HG03354 (cell line): ENCODE measurements around the gene MICOS13.
"Not testable (repeated sequence)": the region's sequence is repeated elsewhere in the genome, so short reads cannot be mapped to it uniquely, and the experiment has no call there.

Experiments used
- ATAC-seq: cut with Tn5 transposase; IDR thresholded peaks from one replicate; pipeline ENCODE4 v1.9.1; 2021; ENCODE audit warnings: mild to moderate bottlenecking; ENCODE audit not compliant: unreplicated experiment, poor library complexity, severe bottlenecking

Gene MICOS13

DNA sequence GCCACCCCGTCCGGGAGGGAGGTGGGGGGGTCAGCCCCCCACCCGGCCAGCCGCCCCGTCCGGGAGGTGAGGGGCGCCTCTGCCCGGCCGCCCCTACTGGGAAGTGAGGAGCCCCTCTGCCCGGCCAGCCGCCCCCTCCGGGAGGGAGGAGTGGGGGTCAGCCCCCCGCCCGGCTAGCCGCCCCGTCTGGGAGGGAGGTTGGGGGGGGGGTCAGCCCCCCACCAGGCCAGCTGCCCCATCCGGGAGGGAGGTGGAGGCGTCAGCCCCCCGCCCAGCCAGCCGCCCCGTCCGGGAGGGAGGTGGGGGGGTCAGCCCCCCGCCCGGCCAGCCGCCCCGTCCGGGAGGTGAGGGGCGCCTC is 21.7 kb upstream of the MICOS13 start:
- not testable (repeated sequence) for ATAC-seq

DNA sequence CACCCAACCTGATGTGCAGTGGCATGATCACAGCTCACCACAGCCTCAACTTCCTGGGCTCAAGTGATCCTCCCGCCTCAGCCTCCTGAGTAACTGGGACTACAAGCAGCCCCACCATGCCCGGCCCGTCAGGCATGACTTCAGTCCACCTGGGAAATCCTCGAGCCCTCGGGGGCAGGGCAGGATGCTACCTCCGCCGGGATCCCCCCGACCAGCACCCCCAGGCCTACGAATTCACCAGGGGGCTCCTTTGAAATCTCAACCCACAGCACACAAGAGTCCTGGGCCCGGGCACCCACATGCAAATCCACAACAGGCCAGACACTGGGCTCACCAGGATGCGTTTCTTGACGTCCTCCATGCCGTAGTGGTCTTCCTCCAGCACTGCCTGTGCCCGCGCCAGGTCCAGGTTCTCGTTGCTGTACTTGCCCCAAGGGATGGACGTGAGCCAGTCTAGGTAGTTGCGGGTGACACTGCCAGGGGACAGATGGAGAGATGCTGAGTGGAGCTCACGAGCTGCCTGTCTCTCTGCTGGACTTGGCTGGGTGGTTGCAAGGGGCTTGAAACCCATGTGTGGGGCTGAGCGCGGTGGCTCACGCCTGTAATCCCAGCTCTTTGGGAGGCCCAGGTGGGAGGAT is 20.3 kb upstream of the MICOS13 start:
- no peak for ATAC-seq

DNA sequence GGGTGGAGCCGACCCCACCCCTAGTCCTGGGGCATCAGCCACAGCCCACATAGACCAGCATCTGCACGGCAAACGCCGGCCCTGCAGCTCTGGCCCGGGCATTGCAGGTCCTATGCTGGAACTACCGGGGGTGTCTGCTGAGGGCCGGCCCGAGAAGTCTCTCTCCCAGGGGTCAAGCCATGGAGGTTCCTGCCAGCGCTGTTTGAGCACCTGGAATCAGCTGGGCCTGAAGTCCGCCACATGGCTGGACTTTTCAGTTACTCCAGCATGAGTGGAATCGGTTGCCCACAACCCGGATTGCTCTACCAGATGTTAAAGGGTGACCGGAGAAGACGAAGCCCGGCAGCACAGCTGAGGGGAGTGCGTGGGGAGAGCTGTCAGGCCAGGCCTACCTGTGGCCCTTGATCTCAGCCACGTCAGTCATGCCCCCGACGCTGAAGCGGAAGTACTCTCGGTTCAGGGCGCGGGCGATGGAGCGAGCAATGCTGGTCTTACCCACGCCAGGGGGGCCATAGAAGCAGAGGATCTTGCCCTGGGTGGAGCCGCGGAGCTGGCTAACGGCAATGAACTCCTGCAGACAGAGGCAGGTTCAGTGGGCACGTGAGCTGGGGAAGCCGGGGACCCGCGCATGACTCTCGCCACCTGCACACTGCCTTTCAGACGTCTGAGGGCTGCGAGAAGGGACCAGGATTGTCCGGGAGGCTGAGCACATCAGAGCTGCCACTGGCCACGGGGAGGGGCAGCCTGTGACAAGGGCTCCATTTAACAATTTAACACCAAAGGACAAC is 18.5 kb upstream of the MICOS13 start:
- no peak for ATAC-seq

DNA sequence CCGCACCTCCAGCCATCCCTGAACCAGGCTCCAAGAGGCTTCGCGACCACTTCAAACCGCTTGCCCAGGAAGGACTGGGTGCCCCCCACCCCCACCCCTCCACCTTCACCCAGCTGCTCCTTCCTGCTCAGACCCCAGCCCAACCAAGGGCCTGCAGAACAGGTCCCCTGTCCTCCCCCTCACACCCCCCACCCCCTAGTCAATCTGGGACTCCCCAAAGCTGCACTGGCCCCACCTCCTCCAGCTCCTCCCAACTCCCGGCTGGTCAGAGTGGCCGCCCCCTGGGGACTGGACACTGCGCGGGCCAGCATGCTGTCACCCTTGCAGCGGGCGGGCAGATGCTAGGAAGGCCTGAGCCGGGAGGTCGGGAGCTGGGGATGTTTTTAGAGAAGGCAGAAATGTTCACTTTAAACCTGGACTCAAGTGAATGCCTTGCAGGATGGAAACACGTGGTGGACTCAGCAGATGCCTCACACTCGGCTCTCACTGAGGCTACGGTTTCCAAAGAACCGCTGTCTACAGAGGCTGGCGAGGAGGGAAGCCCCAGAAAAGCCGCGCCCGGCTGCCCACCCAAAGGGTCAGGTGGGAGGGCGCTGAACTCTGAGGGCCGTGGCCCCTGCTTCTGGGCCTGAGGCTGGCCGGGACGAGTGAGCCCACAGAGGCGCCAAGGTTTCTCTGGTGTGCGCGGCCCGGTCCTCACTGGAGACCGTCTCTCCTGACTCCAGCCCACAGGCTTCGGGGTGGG is 17.7 kb upstream of the MICOS13 start:
- ATAC-seq, result no peak

DNA sequence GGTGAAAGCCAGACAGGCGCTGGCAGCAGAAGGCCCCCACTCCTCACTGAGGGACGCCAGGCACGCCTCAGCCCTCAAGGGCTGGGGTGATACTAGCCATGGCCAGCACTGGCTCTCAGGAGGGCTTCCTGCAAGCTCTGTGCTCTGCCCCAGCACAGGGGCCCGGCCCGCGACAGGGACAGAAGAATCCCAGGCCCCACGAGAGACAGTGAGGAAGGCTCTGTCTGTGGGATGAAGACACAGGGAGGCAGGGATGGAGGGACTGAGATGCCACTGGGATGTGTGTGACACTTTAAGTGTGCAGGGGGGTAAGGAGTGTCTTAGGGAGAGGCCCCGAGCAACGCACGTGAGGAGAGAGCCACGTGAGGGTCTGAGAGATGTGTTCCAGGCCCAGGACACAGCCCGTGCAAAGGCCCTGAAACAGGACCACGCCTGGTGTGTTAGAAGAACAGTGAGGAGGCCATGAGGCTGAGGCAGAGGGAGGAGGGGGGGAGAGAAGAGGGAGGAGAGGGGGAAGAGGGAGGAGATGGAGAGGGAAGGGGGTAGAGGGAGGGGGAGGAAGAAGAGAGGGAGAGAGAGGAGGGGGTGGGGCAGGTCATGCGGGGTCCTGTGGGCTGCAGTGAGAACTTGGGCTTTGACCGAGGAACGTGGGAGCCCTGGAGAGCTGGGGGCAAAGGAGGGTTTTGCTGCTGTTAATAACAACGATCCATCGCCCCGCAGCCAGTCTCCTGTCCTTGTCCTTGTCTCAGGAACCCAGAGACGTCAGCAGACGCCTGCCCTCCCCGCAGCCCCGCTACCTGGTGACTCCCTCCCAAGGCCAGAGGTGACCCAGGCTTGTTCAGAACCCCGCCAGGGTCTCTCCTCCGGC is 16.9 kb upstream of the MICOS13 start:
- ATAC-seq, result no peak

DNA sequence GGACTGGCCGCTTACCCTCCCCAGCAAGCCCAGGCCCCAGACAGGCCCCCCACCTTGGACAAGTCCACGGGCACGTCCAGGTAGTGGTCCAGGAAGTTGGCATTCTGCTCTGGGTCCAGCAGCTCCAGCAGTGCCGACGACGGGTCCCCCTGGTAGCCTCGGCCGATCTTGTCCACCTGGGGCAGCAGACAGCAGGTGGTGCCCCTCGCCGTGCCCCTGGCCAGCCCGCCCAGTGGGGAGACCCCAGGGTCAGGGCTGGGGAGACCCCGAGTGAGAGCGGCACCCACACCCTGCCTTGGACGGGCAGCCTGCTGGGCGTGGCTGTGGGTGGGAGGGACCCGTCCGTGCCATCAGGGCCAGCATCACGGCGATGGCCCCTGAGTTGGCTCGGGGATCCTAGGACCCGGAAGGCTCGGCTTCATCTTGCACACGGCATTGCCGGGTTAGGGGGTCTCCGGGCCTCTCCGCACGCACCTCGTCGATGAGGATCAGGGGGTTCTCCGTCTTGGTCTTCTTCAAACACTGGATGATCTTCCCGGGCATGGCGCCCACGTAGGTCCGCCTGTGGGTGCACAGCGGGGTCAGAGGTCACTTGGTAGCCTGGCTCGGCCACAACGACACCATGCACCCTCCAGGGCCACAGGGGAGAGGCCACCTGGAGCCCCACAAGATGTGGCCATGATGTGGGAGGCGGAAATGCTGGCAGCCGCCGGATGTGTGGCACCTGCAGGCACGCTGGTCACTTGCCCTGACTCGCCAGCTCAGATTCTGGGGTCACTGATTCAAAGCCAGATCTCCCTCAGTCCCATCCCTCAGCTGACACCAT is 16.1 kb upstream of the MICOS13 start:
- ATAC-seq, result no peak

DNA sequence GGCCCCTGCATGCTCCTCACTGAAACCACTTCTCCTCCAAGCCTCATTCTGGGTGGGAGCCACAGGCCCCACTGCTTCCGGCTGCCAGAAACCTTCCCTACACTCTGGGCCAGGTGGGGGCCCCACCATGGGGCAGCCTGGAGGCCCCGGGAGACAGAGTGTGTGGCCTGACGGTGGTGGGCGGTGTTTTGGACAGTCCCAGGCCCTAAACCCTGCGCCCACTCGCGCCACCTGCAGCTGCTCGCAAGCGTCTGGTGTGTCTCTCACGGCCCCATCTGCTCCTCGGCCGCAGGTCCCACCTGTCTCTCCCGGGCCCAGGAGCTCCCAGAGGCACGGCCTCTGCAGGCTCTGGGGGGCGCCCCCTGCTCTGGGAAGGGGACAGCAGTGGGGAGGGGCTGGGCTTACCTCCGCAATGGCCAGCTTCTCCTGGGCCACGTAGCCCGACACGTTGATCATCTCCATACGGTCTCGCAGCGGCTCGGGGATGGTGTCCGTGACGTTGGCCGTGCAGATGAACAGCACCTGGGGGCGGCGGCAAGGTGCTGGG is 15.4 kb upstream of the MICOS13 start:
- ATAC-seq, result no peak

DNA sequence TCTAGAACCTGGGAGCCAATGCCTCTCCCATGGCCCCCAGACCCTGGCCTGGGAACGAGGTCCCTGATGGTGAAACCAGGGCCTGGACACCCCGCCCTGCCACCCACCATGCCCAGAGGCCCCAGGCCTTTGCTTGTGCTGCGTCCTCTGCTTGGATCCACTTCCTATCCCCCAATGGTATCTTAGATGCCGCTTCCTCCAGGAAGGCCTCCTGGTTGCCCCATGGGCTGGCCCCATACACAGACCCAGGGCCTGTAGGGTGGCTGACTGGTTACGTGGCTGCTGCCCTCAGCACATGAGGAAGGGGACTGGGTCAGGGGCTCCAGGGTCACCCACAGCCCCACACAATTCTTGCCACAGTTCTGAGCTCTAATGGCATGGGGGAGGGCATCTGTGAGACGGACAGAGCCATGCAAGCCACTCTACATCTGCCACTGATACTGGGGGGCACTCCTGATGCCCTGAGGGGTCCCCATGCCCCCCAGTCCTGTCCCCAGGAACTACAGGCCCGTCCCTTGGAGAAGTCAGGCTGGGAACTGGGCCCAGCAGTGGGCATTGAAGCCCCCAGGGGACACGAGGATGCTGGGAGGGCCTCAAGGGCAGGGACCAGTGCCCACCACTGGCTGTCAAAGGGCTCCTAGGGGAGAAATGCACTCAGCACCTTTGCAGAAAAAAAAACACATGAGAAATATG is 14.8 kb upstream of the MICOS13 start:
- ATAC-seq, result no peak

DNA sequence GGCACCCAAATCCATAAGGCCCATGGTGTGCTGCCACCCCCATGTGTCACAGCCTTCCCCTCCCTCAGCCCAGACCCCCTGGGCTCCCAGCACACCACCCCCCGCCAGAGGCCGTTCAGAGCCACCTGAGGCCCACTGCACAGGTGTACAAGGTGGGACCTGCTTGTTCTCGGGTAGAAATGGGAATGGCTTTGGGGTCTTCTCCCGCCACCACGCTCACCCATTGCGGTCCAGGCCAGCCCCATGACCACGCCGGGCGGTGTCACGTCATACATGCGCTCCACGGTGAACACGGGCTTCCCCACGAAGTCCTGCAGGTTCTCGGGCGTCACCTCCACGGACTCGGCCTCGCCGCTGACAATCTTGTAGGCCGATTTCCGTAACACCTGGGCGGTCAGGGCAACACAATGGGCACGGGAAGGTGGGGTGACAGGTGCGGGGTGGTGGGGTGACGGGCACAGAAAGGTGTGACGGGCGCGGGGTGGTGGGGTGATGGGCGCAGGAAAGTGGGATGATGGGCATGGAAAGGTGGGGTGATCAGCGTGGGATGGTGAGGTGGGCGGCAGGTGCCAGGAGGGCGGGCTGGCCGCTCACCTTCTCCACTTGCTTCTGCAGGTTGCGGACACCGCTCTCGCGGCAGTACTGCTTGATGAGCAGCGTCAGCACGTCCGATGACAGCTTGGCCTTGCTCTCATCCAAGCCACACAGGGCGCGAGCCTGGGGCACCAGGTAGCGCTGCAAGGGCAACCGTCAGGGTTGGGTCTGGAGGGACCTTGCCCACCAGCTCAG is 14.0 kb upstream of the MICOS13 start:
- no peak for ATAC-seq

DNA sequence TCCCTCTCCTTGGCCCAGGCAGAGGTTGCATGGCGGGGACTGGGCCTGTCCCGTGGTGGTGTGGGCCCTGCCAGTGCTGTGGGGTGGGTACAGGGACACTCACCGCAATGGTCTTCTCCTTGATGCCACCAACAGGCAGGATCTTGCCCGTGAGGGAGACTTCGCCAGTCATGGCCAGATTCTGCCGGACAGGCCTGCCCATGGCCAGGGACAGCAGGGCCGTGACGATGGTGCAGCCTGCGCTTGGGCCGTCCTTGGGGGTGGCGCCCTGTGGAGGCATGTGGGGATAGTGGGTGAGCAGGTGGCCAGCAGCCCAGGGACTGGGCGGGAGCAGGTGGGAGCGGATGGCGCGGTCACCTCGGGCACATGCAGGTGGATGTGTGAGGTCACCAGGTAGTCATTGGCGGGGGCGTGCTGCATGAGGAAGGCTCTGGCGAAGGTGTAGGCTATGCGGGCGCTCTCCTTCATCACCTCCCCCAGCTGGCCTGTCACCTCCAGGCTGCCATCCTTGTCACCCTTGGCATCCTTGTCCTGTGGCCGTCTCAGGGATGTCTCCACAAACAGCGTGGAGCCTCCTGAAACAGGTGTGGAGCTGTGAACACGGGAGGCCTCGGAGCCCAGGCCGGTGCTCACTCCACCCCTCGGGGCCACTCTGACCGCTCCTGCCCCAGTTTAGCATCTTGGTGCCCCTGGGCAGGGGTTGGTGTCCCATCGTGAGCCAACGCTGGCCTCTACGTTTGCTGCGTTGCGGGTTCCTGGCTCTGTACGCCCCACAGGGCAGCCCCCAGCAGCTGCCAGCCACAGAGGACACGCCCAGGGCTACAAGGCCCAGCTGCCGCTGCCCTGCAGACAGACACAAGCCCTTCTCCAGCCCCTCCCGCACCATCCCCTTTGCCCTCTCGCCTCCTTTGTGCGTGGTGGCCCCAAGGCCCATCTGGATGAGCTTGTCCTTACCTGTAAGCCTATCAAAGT is 13.2 kb upstream of the MICOS13 start:
- no peak for ATAC-seq

DNA sequence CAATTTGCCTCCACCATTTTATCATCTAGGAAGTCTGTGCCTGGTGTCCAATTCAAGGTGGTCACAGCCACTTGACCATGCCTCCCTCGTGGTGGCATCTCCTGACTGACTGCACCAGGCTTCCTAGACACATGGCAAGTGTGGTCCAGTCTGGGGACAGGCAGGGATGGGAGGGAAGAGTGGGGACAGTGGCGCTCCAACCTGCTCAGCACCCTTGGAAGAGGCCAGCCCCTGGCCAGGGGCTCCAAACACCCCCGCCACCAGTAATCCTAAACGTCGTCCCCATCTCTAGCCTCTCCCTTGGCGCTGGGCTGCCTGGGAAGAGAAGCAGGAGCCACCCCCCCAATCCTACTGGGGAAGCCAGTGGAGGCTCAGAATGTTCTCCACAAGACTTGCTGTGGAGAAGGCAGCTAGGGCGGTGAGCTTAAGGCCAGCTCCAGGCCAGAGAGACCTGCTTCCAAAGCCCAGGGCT is 12.4 kb upstream of the MICOS13 start:
- ATAC-seq, result no peak

DNA sequence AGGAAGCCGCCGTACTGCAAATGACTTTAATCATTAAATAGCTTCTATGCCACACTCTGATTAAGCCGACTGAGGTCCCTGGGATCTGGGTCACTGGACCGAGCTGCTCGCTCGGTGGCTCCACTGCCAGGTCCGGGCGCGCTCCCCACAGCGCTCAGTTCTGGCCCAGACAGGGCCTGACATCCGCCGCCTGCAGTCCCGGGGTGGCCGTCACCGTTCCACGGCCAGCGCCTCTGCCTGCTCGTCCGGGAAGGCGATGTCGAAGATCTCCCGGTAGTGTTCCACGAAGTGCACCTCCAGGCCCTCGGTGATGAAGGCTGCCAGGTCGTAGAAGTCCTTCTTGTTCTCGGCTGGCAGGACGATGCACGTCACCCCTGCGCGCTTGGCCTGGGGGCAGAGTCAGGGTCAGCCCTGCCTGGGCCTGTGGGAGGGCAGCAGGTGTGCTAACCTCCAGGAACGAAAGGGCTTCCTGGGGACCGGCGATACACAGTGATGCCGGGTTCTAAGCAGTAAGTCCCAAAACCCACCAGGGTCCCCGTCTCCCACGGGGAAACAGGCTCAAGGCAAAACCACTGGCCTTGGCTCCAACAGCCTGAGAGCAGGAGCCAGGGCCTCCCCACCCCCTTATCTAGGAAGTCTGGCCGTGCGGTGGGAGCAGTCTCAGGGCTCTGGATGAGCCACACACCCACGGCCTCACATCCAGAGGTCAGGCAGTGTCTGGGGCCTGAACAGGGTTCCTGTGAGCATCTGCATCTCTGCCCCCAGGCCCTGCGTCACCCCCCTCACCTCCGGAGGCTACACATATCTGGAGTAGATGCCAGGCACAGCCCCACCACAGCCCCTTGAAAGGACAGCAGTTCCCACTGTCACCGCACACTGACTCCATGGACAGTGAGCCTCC is 11.8 kb upstream of the MICOS13 start:
- no peak for ATAC-seq

DNA sequence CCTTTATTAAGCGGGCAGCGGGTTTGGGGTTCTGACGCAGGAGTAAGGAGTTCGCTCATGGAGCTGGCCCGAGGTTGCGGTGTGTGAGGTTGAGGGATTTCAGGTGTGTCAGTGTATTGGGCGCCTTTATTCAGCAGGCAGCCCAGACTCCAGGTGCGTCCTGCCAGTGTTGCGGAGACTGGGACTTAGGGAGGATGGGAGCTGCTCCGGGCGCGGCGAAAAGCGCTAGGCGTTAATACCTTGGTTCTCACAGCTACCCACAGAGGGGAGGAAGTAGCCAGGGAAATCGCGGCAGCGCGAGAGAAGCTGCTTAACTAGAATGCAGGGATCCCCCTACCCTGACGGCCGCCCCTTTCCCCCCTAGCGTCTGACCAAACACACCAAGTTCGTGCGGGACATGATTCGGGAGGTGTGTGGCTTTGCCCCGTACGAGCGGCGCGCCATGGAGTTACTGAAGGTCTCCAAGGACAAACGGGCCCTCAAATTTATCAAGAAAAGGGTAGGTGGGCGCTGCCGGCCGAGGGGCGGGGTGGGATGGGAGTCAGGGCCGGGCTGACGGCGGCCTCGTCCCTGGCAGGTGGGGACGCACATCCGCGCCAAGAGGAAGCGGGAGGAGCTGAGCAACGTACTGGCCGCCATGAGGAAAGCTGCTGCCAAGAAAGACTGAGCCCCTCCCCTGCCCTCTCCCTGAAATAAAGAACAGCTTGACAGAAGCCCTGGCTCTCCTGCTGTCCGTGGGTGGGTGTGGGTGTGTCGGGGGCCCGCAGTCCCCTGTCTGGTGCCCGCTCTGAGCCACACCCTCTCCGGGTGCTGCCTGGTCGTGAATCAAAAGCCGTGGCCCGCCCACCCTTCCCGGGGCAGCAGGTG is 10.9 kb upstream of the MICOS13 start:
- ATAC-seq, result no peak

DNA sequence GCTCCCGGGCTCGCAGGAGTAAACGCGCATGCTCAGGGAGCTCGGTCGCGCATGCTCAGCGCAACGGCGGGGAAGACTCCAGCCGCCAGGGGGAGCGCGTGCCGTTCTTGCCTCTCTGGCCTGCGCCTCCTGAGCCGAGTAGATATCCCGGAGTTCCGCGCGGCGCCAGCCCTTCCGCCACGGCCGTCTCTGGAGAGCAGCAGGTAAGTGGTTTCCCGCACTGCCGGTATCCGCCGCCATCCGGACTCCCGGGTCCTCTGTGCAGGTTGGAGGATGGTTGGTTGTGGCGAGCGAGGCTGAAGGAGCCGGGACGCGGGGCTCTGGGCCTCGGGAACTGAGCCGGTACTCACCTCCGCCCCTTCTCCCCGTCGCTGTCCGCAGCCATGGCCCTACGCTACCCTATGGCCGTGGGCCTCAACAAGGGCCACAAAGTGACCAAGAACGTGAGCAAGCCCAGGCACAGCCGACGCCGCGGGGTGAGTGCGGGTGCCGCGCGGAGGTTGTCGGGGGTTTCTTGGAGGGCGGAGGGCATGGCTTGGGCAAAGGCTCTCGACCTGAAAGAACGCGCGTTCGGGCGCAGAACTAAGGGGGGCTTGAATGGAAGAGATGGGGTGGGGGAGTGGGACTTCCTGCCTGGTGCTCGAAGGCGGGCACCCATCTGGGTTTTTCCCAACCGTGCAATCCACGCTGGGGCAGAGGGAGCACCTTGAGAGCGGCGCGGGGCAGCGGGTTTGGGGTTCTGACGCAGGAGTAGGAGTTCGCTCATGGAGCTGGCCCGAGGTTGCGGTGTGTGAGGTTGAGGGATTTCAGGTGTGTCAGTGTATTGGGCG is 10.0 kb upstream of the MICOS13 start, which contains the start of gene RPL36:
RPL36 (plus strand) TSS at position 171 of the 830 bp plus-strand sequence; CDS start at position 384, 213 bp downstream.
- ATAC-seq, result peak; percentile 50
